ENCODE results near the gene WDR47.

GRCh38 chr1:109080441-109081082 lies 38.7 kb upstream of the WDR47 start:
- TF ChIP-seq CTCF (IDR thresholded peaks at IDR 0.05; ENCODE audit: low read depth, low read length, poor library complexity, severe bottlenecking) (no peak), EZH2phosphoT487 (IDR thresholded peaks at IDR 0.05; ENCODE audit: borderline replicate concordance, low read length) (no peak)

All from DOHH2 (cell line).